ENCODE measurements around the gene MLPH. TPM values are rescaled to one million over a fixed set of nuclear protein-coding genes. Genes with fewer than 3 reads are reported as not detected.

MLPH gene
- total RNA-seq, 1 donor from 2014 or later: 22.5 TPM

GRCh38 chr2:237513693-237514092, 26.6 kb downstream of the MLPH start:
- H3K4me3 Mint-ChIP-seq (ENCODE audit: unreplicated experiment): no peak overlapping the region
- H3K9me3 Mint-ChIP-seq (ENCODE audit: unreplicated experiment): no peaks in the 10 kb centered on the region
- peaks cover 5% of the 10 kb centered on the region for H3K36me3 Mint-ChIP-seq (ENCODE audit: unreplicated experiment)
- H3K27ac Mint-ChIP-seq (ENCODE audit: unreplicated experiment): no peak overlapping the region
- peaks cover 21% of the 10 kb centered on the region for H3K4me1 Mint-ChIP-seq (ENCODE audit: unreplicated experiment)
- no peak for DNase-seq (ENCODE audit: extremely low spot score, unreplicated experiment)
- TF ChIP-seq CTCF (IDR thresholded peaks at IDR 0.05): no peak
- no peaks in the 10 kb centered on the region for H3K27me3 Mint-ChIP-seq (ENCODE audit: unreplicated experiment)

- H3K9me3 Mint-ChIP-seq (ENCODE audit: unreplicated experiment): no peaks in the 10 kb centered on the region
- H3K36me3 Mint-ChIP-seq (ENCODE audit: unreplicated experiment): peaks cover 6% of the 10 kb centered on the region
- peaks cover 12% of the 10 kb centered on the region for H3K4me1 Mint-ChIP-seq (ENCODE audit: unreplicated experiment)
- no peak overlapping the region for H3K4me3 Mint-ChIP-seq (ENCODE audit: unreplicated experiment)
- H3K27me3 Mint-ChIP-seq (ENCODE audit: unreplicated experiment): no peaks in the 10 kb centered on the region
- no peak for DNase-seq (ENCODE audit: extremely low spot score, unreplicated experiment)
- H3K27ac Mint-ChIP-seq (ENCODE audit: unreplicated experiment): no peak overlapping the region
- no peak for TF ChIP-seq CTCF (IDR thresholded peaks at IDR 0.05)
These were observed 27.6 kb downstream of the MLPH start for GRCh38 chr2:237514474-237515130.

GRCh38 chr2:237515166-237515565, 28.1 kb downstream of the MLPH start:
- Mint-ChIP-seq H3K4me3 (ENCODE audit: unreplicated experiment) (no peak overlapping the region), H3K36me3 (ENCODE audit: unreplicated experiment) (peaks cover 6% of the 10 kb centered on the region), H3K27ac (ENCODE audit: unreplicated experiment) (no peak overlapping the region), H3K4me1 (ENCODE audit: unreplicated experiment) (peaks cover 10% of the 10 kb centered on the region), H3K27me3 (ENCODE audit: unreplicated experiment) (no peaks in the 10 kb centered on the region), H3K9me3 (ENCODE audit: unreplicated experiment) (no peaks in the 10 kb centered on the region)
- DNase-seq (ENCODE audit: extremely low spot score, unreplicated experiment): no peak
- TF ChIP-seq CTCF (IDR thresholded peaks at IDR 0.05): no peak

- H3K4me1 Mint-ChIP-seq (ENCODE audit: unreplicated experiment): peaks cover 10% of the 10 kb centered on the region
- H3K4me3 Mint-ChIP-seq (ENCODE audit: unreplicated experiment): no peak overlapping the region
- no peak for TF ChIP-seq CTCF (IDR thresholded peaks at IDR 0.05)
- peaks cover 6% of the 10 kb centered on the region for H3K36me3 Mint-ChIP-seq (ENCODE audit: unreplicated experiment)
- no peaks in the 10 kb centered on the region for H3K27me3 Mint-ChIP-seq (ENCODE audit: unreplicated experiment)
- no peak overlapping the region for H3K27ac Mint-ChIP-seq (ENCODE audit: unreplicated experiment)
- no peak for DNase-seq (ENCODE audit: extremely low spot score, unreplicated experiment)
- no peaks in the 10 kb centered on the region for H3K9me3 Mint-ChIP-seq (ENCODE audit: unreplicated experiment)
These were observed 28.7 kb downstream of the MLPH start for GRCh38 chr2:237515621-237516275.

GRCh38 chr2:237517163-237517562, 30.1 kb downstream of the MLPH start:
- H3K27me3 Mint-ChIP-seq (ENCODE audit: unreplicated experiment): no peaks in the 10 kb centered on the region
- TF ChIP-seq CTCF (IDR thresholded peaks at IDR 0.05): no peak

More at GRCh38 chr2:237517163-237517562, 30.1 kb downstream of the MLPH start:
- Mint-ChIP-seq H3K27ac (ENCODE audit: unreplicated experiment) (no peak overlapping the region), H3K4me1 (ENCODE audit: unreplicated experiment) (peaks cover 10% of the 10 kb centered on the region), H3K4me3 (ENCODE audit: unreplicated experiment) (no peak overlapping the region), H3K9me3 (ENCODE audit: unreplicated experiment) (no peaks in the 10 kb centered on the region), H3K36me3 (ENCODE audit: unreplicated experiment) (peaks cover 6% of the 10 kb centered on the region)
- no peak for DNase-seq (ENCODE audit: extremely low spot score, unreplicated experiment)

Measured in osteocyte (in vitro differentiated cells).